HFF-Myc (cell line): Measurements from ENCODE around the gene CD4.
"Not testable (repeated sequence)": the region's sequence is repeated elsewhere in the genome, so short reads cannot be mapped to it uniquely, and the experiment has no call there.

Experiments used
- DNase-seq: peaks from one replicate; pipeline ENCODE4 v3.0.0-alpha.2; 2011; ENCODE audit warnings: low read depth; ENCODE audit errors: extremely low read depth
- H3K4me3 ChIP-seq: replicated peaks from 2 replicates; pipeline ENCODE4 v1.5.1; 2011; ENCODE audit warnings: low read depth, mild to moderate bottlenecking, control low read depth, low read length
- TF ChIP-seq, protein P1 (sequence below): IDR thresholded peaks from 2 replicates; pipeline ENCODE4 v1.5.1; 2012; ENCODE audit warnings: mild to moderate bottlenecking, low read depth, low read length, control low read depth; ENCODE audit errors: missing control alignments

Gene CD4

DNA sequence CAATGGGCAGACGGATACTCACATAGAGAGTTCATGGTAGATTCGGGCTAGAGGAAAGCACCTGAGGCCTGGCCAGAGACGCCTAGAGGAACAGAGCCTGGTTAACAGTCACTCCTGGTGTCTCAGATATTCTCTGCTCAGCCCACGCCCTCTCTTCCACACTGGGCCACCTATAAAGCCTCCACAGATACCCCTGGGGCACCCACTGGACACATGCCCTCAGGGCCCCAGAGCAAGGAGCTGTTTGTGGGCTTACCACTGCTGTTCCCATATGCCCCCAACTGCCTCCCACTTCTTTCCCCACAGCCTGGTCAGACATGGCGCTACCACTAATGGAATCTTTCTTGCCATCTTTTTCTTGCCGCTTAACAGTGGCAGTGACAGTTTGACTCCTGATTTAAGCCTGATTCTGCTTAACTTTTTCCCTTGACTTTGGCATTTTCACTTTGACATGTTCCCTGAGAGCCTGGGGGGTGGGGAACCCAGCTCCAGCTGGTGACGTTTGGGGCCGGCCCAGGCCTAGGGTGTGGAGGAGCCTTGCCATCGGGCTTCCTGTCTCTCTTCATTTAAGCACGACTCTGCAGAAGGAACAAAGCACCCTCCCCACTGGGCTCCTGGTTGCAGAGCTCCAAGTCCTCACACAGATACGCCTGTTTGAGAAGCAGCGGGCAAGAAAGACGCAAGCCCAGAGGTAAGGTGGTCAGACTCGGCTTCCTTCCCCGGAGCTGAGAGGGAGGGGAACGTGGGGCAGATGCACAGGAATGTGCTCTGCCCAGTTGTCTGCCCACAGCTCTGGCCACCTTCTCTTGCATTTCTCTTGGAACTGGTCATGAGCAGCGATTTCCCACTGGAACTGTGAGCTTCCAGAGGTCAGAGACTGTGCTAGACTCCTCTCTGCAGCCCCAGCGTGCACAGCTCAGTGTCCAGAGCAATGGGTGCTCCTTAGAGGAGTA, at the start of gene CD4:
Gene CD4, plus strand, starts transcription at position 557 of the 953 bp plus-strand sequence. CDS start 10,611 bp downstream, outside the sequence.
- TF ChIP-seq, protein P1, sequence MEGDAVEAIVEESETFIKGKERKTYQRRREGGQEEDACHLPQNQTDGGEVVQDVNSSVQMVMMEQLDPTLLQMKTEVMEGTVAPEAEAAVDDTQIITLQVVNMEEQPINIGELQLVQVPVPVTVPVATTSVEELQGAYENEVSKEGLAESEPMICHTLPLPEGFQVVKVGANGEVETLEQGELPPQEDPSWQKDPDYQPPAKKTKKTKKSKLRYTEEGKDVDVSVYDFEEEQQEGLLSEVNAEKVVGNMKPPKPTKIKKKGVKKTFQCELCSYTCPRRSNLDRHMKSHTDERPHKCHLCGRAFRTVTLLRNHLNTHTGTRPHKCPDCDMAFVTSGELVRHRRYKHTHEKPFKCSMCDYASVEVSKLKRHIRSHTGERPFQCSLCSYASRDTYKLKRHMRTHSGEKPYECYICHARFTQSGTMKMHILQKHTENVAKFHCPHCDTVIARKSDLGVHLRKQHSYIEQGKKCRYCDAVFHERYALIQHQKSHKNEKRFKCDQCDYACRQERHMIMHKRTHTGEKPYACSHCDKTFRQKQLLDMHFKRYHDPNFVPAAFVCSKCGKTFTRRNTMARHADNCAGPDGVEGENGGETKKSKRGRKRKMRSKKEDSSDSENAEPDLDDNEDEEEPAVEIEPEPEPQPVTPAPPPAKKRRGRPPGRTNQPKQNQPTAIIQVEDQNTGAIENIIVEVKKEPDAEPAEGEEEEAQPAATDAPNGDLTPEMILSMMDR, result no peak
- no peak for DNase-seq
- no peak within 1 kb of the TSS for H3K4me3 ChIP-seq

DNA sequence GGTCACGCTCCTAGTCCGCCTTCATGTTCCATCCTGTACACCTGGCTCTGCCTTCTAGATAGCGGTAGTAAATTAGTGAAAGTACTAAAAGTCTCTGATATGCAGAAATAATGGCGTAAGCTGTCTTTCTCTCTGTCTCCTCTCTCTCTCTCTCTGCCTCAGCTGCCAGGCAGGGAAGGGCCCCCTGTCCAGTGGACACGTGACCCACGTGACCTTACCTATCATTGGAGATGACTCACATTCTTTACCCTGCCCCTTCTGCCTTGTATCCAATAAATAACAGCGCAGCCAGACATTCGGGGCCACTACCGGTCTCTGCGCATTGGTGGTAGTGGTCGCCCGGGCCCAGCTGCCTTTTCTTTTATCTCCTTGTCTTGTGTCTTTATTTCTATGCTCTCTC, 47.2 kb upstream of the CD4 start:
- H3K4me3 ChIP-seq, DNase-seq: not testable (repeated sequence)

DNA sequence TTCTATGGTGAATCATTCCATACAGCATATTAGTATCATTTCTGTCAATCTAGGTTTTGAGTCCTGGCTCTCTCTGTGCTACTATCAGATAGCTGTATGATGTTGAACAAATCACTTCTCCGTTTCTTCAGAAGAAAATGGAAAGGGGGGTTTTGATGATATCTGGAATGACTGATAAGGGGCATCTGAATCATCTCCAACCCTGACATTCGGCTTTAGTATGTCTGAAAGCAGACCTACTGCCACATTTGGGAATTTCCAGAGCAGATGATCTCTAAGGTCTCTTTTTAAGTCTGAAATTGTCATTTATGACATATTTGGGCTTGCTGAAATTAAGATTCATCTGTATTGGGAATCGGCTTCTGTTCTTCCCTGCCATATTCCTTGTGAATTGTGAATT, 46.5 kb upstream of the CD4 start:
- no peak overlapping the region for H3K4me3 ChIP-seq

DNA sequence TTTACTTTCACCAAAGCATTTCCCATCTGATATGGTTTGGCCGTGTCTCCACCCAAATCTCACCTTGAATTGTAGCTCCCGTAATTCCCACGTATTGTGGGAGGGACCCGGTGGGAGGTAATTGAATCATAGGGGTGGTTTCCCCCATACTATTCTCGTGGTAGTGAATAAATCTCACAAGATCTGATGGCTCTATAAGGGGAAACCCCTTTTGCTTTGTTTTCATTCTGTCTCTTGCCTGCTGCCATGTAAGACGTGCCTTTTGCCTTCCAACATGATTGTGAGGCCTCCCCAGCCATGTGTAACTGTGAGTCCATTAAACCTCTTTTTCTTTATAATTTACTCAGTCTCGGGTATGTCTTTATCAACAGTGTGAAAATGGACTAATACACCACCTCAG, 46.0 kb upstream of the CD4 start:
- DNase-seq, H3K4me3 ChIP-seq: not testable (repeated sequence)

More for the DNA sequence above, 46.5 kb upstream of the CD4 start:
- no peak for DNase-seq
- TF ChIP-seq, protein P1, result no peak

DNA sequence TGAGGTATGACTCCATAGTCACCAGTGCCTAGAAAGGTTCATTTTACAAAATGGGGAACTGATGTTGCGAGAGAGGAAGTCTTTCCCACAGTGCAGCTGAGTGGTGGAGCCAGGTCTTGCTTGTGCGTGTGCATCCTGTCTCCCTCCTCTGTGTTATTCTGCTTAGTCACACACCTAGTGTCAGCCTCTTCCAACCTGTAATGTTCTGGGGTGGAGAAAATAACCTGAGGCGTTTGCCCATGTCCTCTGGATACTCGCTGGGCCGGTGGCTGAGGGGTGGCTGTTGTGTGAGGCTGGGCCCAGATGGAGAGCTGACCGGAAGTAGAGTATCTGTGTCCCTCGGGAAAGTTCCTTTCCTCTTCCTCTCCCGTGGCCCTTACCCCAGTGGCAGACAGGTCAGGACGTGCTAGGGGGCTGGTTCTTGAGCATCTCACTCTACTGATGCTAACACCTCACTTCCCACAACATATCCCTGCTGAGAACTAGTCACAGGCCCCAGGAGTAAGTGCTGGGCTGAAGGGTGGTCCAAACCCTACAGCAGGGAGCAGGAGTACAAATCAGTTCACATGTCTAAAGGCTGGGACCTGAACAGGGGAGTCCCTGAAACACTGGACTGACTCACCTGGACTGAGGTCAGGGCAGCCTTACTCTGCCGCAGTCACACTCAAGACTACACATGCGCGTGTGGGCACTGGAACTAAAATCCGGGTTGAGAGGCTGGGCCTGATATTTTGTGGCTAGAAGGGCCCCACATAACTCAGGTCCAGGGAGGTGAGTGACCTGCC, 43.4 kb upstream of the CD4 start:
- H3K4me3 ChIP-seq, result no peak overlapping the region
- TF ChIP-seq, protein P1, result no peak
- DNase-seq, result no peak

DNA sequence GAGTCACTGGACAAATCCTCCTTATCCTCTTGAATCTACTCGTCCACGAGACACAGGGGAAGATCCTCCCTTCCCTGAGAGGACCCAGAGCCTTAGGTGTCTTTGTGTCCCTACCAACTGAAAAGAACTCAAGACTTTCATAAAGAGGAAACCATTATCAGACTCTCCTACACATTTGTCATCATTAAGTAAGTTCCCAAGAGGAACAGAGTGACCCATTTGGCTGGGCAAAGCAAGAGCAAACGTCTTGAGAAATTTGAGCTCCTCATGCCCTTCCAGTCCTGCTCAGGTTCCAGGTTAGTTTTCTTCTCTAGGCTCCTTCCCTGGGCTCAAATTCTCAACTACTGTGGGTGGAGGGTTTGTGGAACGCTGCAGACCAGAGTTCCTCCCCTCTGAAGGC, 42.1 kb upstream of the CD4 start:
- H3K4me3 ChIP-seq, result no peak overlapping the region
- TF ChIP-seq, protein P1, result no peak
- DNase-seq, result no peak

DNA sequence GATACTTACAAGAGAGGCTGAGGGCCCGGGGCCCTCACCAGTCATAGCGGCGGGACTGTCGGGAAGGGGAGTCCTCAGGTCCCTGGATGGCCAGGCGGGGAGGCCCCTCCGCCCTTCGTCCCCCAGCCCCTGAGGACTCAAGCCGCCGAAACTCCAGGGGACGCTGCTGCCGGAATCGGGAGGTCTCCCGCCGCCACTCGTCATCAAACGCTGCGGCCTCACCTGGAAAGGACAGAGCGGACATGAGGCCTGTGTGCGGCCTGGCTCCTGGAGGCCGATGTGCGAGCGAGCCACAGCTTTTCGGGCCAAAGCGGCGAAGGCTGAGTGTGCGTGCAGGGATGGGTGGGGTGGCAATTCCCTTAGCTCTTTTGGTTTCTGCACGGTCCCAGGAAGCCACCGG, 40.6 kb upstream of the CD4 start:
- no peak for DNase-seq
- no peak overlapping the region for H3K4me3 ChIP-seq
- TF ChIP-seq, protein P1, result no peak
